Heart right ventricle (tissue), 16 donors: ENCODE data around the gene PIGL. TPM values are rescaled to one million over a fixed set of nuclear protein-coding genes. Genes with fewer than 3 reads are reported as not detected.

Experiments used
- ATAC-seq, 8 donors: fragments of 200-7000 bp; cut with Tn5 transposase; one replicate each; pipeline ENCODE4 v1.9.1; 2020; ENCODE audit warnings: mild to moderate bottlenecking in 8 of 8, moderate library complexity in 8 of 8, moderate number of reproducible peaks in 1 of 8
- DNase-seq, 2 donors: peaks; one replicate each; pipeline ENCODE4 v3.0.0-alpha.2; 2020
- H3K27ac ChIP-seq, 10 donors: fragments of 200-600 bp; sonication (generic) in 2 of 10; one replicate each; pipeline versions ENCODE4 v1.5.0 to v1.8.0; 2020 to 2022; ENCODE audit warnings: mild to moderate bottlenecking in 3 of 10
- H3K27me3 ChIP-seq, 7 donors: fragments of 200-600 bp; one replicate each; pipeline ENCODE4 v1.8.0; 2021 to 2022; ENCODE audit warnings: mild to moderate bottlenecking in 2 of 7
- H3K36me3 ChIP-seq, 9 donors: fragments of 200-600 bp; sonication (generic) in 1 of 9; one replicate each; pipeline versions ENCODE4 v1.5.0 to v1.8.0; 2020 to 2022; ENCODE audit warnings: mild to moderate bottlenecking in 2 of 9
- H3K4me1 ChIP-seq, 9 donors: fragments of 200-600 bp; sonication (generic) in 1 of 9; one replicate each; pipeline versions ENCODE4 v1.5.0 to v1.8.0; 2020 to 2022; ENCODE audit warnings: mild to moderate bottlenecking in 4 of 9
- H3K4me3 ChIP-seq, 10 donors: fragments of 200-600 bp; sonication (generic) in 2 of 10; one replicate each; pipeline versions ENCODE4 v1.5.0 to v1.8.0; 2020 to 2022; ENCODE audit warnings: mild to moderate bottlenecking in 7 of 10, moderate library complexity in 2 of 10
- H3K9me3 ChIP-seq, 11 donors: fragments of 200-600 bp in 10 of 11; sonication (generic) in 2 of 11; one replicate each; pipeline versions ENCODE4 v1.5.0 to v1.8.0; 2013 to 2022; ENCODE audit warnings: mild to moderate bottlenecking in 2 of 11, control low read depth in 1 of 11, moderate library complexity in 1 of 11
- WGBS, 2 donors: extraction: QIAGEN DNeasy Blood & Tissue Kit; methylation state at CpG; one replicate each; pipeline ENCODE4 v1.1.7; 2013; ENCODE audit warnings: inconsistent platforms in 1 of 2; 5-methylcytosine and 5-hydroxymethylcytosine counted together
- intact Hi-C, 10 donors: fragments of 100-400 bp; cut with DNase I; formaldehyde crosslinking; loops; one replicate each; pipeline versions ENCODE4 v1.11.1 to v1.14.2; 2022
- polyA plus RNA-seq, 2 donors: library from polyadenylated mRNA; stranded (reverse); fragments of 200-250 nt; gene quantifications; one replicate each; pipeline ENCODE4 v1.2.3, GENCODE V29; 2013
- total RNA-seq, 10 donors: library from RNA; stranded (reverse); fragmentation: NEBNext Ultra II Directional in 3 of 10; extraction: Animal tissue kit (Norgen Biotek cat#: 25700) in 3 of 10; gene quantifications; one replicate each; pipeline versions ENCODE4 v1.2.1 to v1.2.4, GENCODE V29; 2021 to 2023
- TF ChIP-seq, protein P1 (sequence below), 9 donors: fragments of 200-600 bp; sonication (generic) in 2 of 9; IDR thresholded peaks; one replicate each; pipeline versions ENCODE4 v1.5.0 to v1.8.0; 2021 to 2022; ENCODE audit warnings: antibody characterized with exemption in 9 of 9, mild to moderate bottlenecking in 5 of 9, moderate library complexity in 1 of 9
- donor health status: Arrhythmogenic right ventricular cardiomyopathy.
- donor health status: ischemic (EF 13 %, LVEDD 7.1; RV severe dilation, severe dysfunction).
- donor health status: healthy with polysubstance abuse.
- donor health status: DM: no; HTN: yes; CAD: no.
- donor health status: DM: no; HTN: no; CAD: no.
- donor health status: ischemic (EF 25% LVEDD 6.9; RV normal size, moderate dysfunction).
- donor health status: ischemic (EF 25% LVEDD 5.7; RV mildly dilated, moderate dysfunction).
- donor health status: healthy.
- donor health status: DM: yes; HTN: yes; CAD: no.
- donor health status: Ischemic cardiomyopathy.
- donor health status: ischemic (EF 35%, LVEDD 5.7; RV mildly dilated, moderate dysfunction).
- donor health status: nonischemic (EF 11% LVEDD 7.7; RV severe dilation, severe dysfunction).
- donor health status: DM: yes; HTN: yes; CAD: no.
- donor health status: PGD.
- donor health status: ischemic (EF 29% LVEDD 5.4; RV normal size, mild dysfunction).
- donor health status: nonischemic (EF 23%, LVEDD 6.1; RV moderate dilation, normal function).

PIGL gene
- total and polyA plus RNA-seq, 12 donors: 6.1 to 14.6 (median 9.5) TPM

DNA sequence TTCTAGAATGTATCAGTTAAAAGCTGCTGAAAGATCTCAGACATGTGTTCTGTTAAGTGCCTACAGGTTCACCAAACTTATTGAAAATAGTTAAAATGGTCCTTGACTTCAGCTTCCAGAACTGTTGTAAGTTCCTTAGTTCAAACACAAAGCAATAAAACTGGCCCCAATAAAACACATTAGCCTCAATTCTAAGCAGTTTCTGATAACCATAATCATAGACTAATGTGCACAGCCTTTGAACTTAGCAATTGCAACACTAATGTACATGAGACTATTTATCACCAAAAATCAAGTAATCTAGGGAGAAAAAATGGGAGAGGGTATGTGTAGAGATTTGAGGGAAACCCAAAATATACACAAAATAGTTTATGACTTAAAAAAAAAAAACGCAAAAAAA is 15.4 kb downstream of the PIGL start:
- Histone ChIP-seq H3K9me3 (no peaks in the 10 kb centered on the region), H3K4me1 (peaks cover 0 to 14% (median 0%) of the 10 kb centered on the region in 9 donors), H3K27me3 (no peaks in the 10 kb centered on the region), H3K36me3 (peaks cover 0 to 32% (median 4%) of the 10 kb centered on the region in 9 donors), H3K27ac (no peak overlapping the region), H3K4me3 (no peak overlapping the region)
- DNase-seq (no peak), ATAC-seq (no peak)
- WGBS, 2 donors: 92 to 100% methylated on average over 1 of the region's 1 CpG
- TF ChIP-seq, protein P1, sequence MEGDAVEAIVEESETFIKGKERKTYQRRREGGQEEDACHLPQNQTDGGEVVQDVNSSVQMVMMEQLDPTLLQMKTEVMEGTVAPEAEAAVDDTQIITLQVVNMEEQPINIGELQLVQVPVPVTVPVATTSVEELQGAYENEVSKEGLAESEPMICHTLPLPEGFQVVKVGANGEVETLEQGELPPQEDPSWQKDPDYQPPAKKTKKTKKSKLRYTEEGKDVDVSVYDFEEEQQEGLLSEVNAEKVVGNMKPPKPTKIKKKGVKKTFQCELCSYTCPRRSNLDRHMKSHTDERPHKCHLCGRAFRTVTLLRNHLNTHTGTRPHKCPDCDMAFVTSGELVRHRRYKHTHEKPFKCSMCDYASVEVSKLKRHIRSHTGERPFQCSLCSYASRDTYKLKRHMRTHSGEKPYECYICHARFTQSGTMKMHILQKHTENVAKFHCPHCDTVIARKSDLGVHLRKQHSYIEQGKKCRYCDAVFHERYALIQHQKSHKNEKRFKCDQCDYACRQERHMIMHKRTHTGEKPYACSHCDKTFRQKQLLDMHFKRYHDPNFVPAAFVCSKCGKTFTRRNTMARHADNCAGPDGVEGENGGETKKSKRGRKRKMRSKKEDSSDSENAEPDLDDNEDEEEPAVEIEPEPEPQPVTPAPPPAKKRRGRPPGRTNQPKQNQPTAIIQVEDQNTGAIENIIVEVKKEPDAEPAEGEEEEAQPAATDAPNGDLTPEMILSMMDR (IDR thresholded peaks at IDR 0.05): no peak
- intact Hi-C loops: no loop called here

DNA sequence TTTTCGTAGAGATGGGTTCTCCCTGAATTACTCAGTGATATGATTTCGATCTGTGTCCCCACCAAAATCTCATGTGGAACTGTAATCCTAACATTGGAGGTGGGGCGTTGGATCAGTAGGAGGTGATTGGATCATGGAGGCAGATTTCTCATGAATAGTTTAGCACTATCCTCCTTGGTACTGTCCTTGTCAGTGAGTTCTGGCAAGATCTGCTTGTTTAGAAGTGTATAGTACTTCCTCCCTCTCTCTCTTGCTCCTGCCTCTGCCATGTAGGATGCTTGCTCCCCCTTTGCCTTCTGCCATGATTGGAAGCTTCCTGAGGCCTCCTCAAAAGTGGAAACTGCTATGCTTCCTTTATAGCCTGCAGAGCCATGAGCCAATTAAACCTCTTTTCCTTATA is 22.9 kb downstream of the PIGL start:
- no peaks in the 10 kb centered on the region for H3K9me3 ChIP-seq
- DNase-seq (no peak), ATAC-seq (no peak)
- H3K4me1 ChIP-seq: no peaks in the 10 kb centered on the region
- intact Hi-C loops: no loop called here
- no peaks in the 10 kb centered on the region for H3K27me3 ChIP-seq
- no peak overlapping the region for H3K27ac ChIP-seq
- 98 to 100% methylated on average over 3 of the region's 3 CpGs for WGBS, 2 donors
- TF ChIP-seq, protein P1 (IDR thresholded peaks at IDR 0.05): no peak
- peaks cover 0 to 25% (median 2%) of the 10 kb centered on the region in 9 donors for H3K36me3 ChIP-seq
- H3K4me3 ChIP-seq: no peak overlapping the region

DNA sequence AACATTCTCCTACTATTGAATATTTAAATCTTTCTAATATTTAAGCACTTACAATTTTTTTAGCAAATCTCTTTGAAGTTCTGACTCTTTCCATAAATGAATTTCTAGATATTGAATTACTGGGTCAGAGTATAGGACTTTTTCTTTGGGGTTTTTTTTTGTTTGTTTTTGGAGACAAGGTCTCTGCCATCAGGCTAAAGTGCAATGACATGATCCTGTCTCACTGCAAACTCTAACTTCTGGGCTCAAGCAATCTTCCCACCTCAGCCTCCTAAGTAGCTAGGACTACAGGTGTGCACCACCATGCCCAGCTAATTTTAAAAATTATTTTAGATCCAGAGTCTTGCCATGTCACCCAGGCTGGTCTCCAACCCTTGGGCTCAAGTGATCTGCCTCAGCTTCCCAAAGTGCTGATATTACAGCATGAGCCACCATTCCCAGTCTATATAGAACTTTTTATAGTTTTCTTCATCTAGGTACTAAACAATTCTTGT is 24.9 kb downstream of the PIGL start:
- DNase-seq (no peak), ATAC-seq (no peak)
- Histone ChIP-seq H3K36me3 (peaks cover 0 to 11% (median 0%) of the 10 kb centered on the region in 9 donors), H3K9me3 (no peaks in the 10 kb centered on the region), H3K27ac (no peak overlapping the region), H3K4me1 (no peaks in the 10 kb centered on the region), H3K4me3 (no peak overlapping the region), H3K27me3 (no peaks in the 10 kb centered on the region)
- intact Hi-C loops: no loop called here
- TF ChIP-seq, protein P1 (IDR thresholded peaks at IDR 0.05): no peak

DNA sequence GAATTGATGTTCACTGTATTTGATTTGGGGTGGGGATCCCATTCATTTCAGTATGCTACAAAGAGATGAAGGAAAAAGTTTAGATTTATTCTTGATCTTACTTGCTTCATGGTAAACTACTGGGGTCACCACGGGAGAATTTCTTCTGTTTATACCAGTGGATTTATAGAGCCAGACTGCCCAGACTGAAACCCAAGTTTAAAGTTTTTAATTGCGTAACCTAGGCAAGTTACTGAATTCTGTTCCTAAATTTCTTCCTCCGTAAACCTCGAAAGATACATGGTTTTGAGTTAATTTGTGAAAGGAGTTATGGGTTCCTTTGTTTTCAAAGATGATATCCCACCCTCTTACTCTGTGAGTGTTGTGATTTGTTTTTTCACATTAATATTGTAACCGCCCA is 26.4 kb downstream of the PIGL start:
- 95 to 96% methylated on average over 5 of the region's 5 CpGs for WGBS, 2 donors
- Histone ChIP-seq H3K9me3 (no peaks in the 10 kb centered on the region), H3K4me1 (no peaks in the 10 kb centered on the region), H3K27me3 (no peaks in the 10 kb centered on the region), H3K36me3 (peaks cover 0 to 4% (median 0%) of the 10 kb centered on the region in 9 donors), H3K27ac (no peak overlapping the region), H3K4me3 (no peak overlapping the region)
- TF ChIP-seq, protein P1 (IDR thresholded peaks at IDR 0.05): no peak
- DNase-seq: no peak
- ATAC-seq: no peak
- intact Hi-C loops: no loop called here
